K562 (cell line): Measurements from ENCODE around the gene KRTAP10-6. TPM values are rescaled to one million over a fixed set of nuclear protein-coding genes. Genes with fewer than 3 reads are reported as not detected.

Source experiments
- CREB1 ChIP-seq, 2 experiments: sonication (generic) in 1 of 2; formaldehyde crosslinking in 1 of 2; IDR thresholded peaks; 2 replicates each; pipeline versions ENCODE4 v1.6.1 to v1.8.0; 2012 to 2022; ENCODE audit warnings: inconsistent platforms in 1 of 2, mild to moderate bottlenecking in 1 of 2, missing genetic modification reagents in 1 of 2, moderate library complexity in 1 of 2
- FOXK2 ChIP-seq, 2 experiments: fragments of 450-650 bp; IDR thresholded peaks in 1 of 2; conservative IDR thresholded peaks in 1 of 2; 2 replicates each; pipeline ENCODE4 v1.6.1; 2016; ENCODE audit warnings: low read depth in 2 of 2, mild to moderate bottlenecking in 1 of 2
- NFRKB ChIP-seq: fragments of 450-650 bp; IDR thresholded peaks from 2 replicates; pipeline ENCODE4 v1.6.1; 2016; ENCODE audit warnings: low read depth
- PKNOX1 ChIP-seq: fragments of 450-650 bp; IDR thresholded peaks from 2 replicates; pipeline ENCODE4 v1.6.1; 2016
- TCFL5 ChIP-seq: fragments of 250-450 bp; sonication (Bioruptor Pico); conservative IDR thresholded peaks from 2 replicates; pipeline ENCODE4 v1.6.1; 2021; ENCODE audit warnings: mild to moderate bottlenecking, moderate library complexity, matching md5 sums
- TFAP4 ChIP-seq: sonication (generic); formaldehyde crosslinking; IDR thresholded peaks from 2 replicates; pipeline ENCODE4 v1.8.0; 2022; ENCODE audit warnings: missing genetic modification reagents, mild to moderate bottlenecking, moderate library complexity, borderline replicate concordance
- TSC22D4 ChIP-seq: fragments of 450-650 bp; IDR thresholded peaks from 2 replicates; pipeline ENCODE4 v1.6.1; 2016; ENCODE audit warnings: missing genetic modification characterization, missing biosample characterization, control low read depth
- ZBTB17 ChIP-seq: fragments of 450-650 bp; formaldehyde crosslinking; IDR thresholded peaks from 2 replicates; pipeline ENCODE4 v1.4.0; 2020; ENCODE audit warnings: mild to moderate bottlenecking
- ZNF316 ChIP-seq: fragments of 450-650 bp; IDR thresholded peaks from 2 replicates; pipeline ENCODE4 v1.6.1; 2016
- polyA plus RNA-seq, 8 experiments: library from polyadenylated mRNA; depleted of rRNA in 4 of 8; stranded (reverse) in 5 of 8; unstranded in 3 of 8; fragments of >200 nt; fragmentation: Nextera tagmentation in 2 of 8; fragmentation: Illumina TruSeq in 1 of 8; extraction: Ambion mirVana in 2 of 8; extraction: Trizol in 1 of 8; gene quantifications; 2 replicates each; pipeline versions ENCODE4 v1.2.1 to v1.2.3, GENCODE V29; 2011 to 2014; ENCODE audit warnings: inconsistent platforms in 1 of 8, missing spikeins in 1 of 8
- total RNA-seq, 7 experiments: library from RNA; depleted of rRNA in 6 of 7; stranded (reverse); fragments of >200 nt in 6 of 7; fragmentation: Illumina TruSeq in 2 of 7; extraction: Trizol in 2 of 7; gene quantifications; 2 replicates each; pipeline versions ENCODE4 v1.2.1 to v1.2.3, GENCODE V29; 2011 to 2021; ENCODE audit warnings: low replicate concordance in 1 of 7
- TF ChIP-seq, protein P1 (sequence below): fragments of 450-650 bp; formaldehyde crosslinking; IDR thresholded peaks from 2 replicates; pipeline ENCODE4 v1.4.0; 2020; ENCODE audit warnings: mild to moderate bottlenecking, mixed read lengths
- TF ChIP-seq, protein P2 (sequence below): sonication (generic); formaldehyde crosslinking; IDR thresholded peaks from 2 replicates; pipeline ENCODE4 v1.9.0; 2022; ENCODE audit warnings: mild to moderate bottlenecking, missing genetic modification reagents
- TF ChIP-seq, protein P3 (sequence below): fragments of 200-400 bp; formaldehyde crosslinking; IDR thresholded peaks from 2 replicates; pipeline ENCODE4 v1.6.1; 2017; ENCODE audit warnings: mild to moderate bottlenecking, low read depth, low read length, moderate library complexity

The KRTAP10-6 gene
- total and polyA plus RNA-seq, 9 of the 15 experiments (the other 6 are each of a cell fraction or from before 2014, with no cell fraction given): not detected

- TF ChIP-seq, protein P1, sequence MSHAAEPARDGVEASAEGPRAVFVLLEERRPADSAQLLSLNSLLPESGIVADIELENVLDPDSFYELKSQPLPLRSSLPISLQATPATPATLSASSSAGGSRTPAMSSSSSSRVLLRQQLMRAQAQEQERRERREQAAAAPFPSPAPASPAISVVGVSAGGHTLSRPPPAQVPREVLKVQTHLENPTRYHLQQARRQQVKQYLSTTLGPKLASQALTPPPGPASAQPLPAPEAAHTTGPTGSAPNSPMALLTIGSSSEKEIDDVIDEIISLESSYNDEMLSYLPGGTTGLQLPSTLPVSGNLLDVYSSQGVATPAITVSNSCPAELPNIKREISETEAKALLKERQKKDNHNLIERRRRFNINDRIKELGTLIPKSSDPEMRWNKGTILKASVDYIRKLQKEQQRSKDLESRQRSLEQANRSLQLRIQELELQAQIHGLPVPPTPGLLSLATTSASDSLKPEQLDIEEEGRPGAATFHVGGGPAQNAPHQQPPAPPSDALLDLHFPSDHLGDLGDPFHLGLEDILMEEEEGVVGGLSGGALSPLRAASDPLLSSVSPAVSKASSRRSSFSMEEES (CRISPR knock-in tag): no peak
- TF ChIP-seq, protein P2, sequence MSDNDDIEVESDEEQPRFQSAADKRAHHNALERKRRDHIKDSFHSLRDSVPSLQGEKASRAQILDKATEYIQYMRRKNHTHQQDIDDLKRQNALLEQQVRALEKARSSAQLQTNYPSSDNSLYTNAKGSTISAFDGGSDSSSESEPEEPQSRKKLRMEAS (CRISPR knock-in tag): peak; percentile 40; the same call in 1 of the 2 replicates
- no peak for TF ChIP-seq TSC22D4 (tag)
- no peak for TF ChIP-seq PKNOX1
- TF ChIP-seq, protein P3, sequence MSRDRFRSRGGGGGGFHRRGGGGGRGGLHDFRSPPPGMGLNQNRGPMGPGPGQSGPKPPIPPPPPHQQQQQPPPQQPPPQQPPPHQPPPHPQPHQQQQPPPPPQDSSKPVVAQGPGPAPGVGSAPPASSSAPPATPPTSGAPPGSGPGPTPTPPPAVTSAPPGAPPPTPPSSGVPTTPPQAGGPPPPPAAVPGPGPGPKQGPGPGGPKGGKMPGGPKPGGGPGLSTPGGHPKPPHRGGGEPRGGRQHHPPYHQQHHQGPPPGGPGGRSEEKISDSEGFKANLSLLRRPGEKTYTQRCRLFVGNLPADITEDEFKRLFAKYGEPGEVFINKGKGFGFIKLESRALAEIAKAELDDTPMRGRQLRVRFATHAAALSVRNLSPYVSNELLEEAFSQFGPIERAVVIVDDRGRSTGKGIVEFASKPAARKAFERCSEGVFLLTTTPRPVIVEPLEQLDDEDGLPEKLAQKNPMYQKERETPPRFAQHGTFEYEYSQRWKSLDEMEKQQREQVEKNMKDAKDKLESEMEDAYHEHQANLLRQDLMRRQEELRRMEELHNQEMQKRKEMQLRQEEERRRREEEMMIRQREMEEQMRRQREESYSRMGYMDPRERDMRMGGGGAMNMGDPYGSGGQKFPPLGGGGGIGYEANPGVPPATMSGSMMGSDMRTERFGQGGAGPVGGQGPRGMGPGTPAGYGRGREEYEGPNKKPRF: no peak
- no peak for TF ChIP-seq NFRKB
- peak; percentile 50; the same call in 1 of the 2 replicates for TF ChIP-seq CREB1 (IDR thresholded peaks at IDR 0.05)
- peak; percentile 89 for TF ChIP-seq CREB1 (CRISPR knock-in tag; IDR thresholded peaks at IDR 0.05)
- peak; percentile 30 for TF ChIP-seq ZNF316
- no peak for TF ChIP-seq ZBTB17
- TF ChIP-seq FOXK2 (conservative IDR thresholded peaks at IDR 0.05 in 1 of 2, IDR thresholded peaks at IDR 0.05 in 1 of 2; ENCODE audit: low read depth in 2 of 2): no peak
- peak; percentile 54; the same call in 1 of the 2 replicates for TF ChIP-seq TFAP4
- no peak for TF ChIP-seq TCFL5 (CRISPR knock-in tag)
Observed at GRCh38 chr21:44568667-44569556, 23.4 kb downstream of the KRTAP10-6 start (continued).
